Neutrophil (primary cell): ENCODE results near the gene PDGFRB.

Source experiments
- H3K27ac ChIP-seq: fragments of 200-600 bp; sonication (generic); 2 replicates; pipeline ENCODE4 v1.5.1; 2016; ENCODE audit warnings: mild to moderate bottlenecking, moderate library complexity
- H3K27me3 ChIP-seq: fragments of 200-600 bp; sonication (generic); 2 replicates; pipeline ENCODE4 v1.6.0; 2016; ENCODE audit warnings: mild to moderate bottlenecking
- H3K36me3 ChIP-seq: fragments of 200-600 bp; sonication (generic); 2 replicates; pipeline ENCODE4 v1.5.1; 2017
- H3K4me1 ChIP-seq, 2 experiments: fragments of 200-600 bp in 1 of 2; sonication (generic) in 1 of 2; 1 replicate in 1 of 2; 2 replicates in 1 of 2; pipeline versions ENCODE4 v1.5.1 to v1.6.1; 2013 to 2016; ENCODE audit warnings: low read depth in 1 of 2, low read length in 1 of 2, mild to moderate bottlenecking in 1 of 2, moderate library complexity in 1 of 2; ENCODE audit not compliant: control insufficient read depth in 1 of 2, insufficient read depth in 1 of 2
- H3K4me3 ChIP-seq, 2 experiments: fragments of 200-600 bp in 1 of 2; sonication (generic) in 1 of 2; 1 replicate in 1 of 2; 2 replicates in 1 of 2; pipeline ENCODE4 v1.5.1; 2013 to 2016; ENCODE audit warnings: low read depth in 1 of 2, low read length in 1 of 2, mild to moderate bottlenecking in 1 of 2, moderate library complexity in 1 of 2
- H3K9me3 ChIP-seq: fragments of 200-600 bp; sonication (generic); 2 replicates; pipeline ENCODE4 v1.5.1; 2016
- CTCF ChIP-seq: fragments of 200-600 bp; sonication (generic); IDR thresholded peaks from 2 replicates; pipeline ENCODE4 v1.5.1; 2016; ENCODE audit warnings: antibody characterized with exemption

Gene PDGFRB

GRCh38 chr5:150181766-150182545, 26.3 kb upstream of the PDGFRB start:
- Histone ChIP-seq H3K4me1 (peaks cover 16 to 21% of the 10 kb centered on the region in 2 experiments), H3K9me3 (no peaks in the 10 kb centered on the region), H3K27ac (no peak overlapping the region), H3K36me3 (no peaks in the 10 kb centered on the region), H3K4me3 (no peak overlapping the region), H3K27me3 (no peaks in the 10 kb centered on the region)
- no peak for TF ChIP-seq CTCF

GRCh38 chr5:150181027-150181426, 25.4 kb upstream of the PDGFRB start:
- H3K27me3 ChIP-seq: no peaks in the 10 kb centered on the region
- H3K4me3 ChIP-seq: no peak overlapping the region
- H3K27ac ChIP-seq: no peak overlapping the region
- no peak for TF ChIP-seq CTCF
- H3K4me1 ChIP-seq: peaks cover 10 to 14% of the 10 kb centered on the region in 2 experiments
- no peaks in the 10 kb centered on the region for H3K9me3 ChIP-seq
- no peaks in the 10 kb centered on the region for H3K36me3 ChIP-seq

DNA sequence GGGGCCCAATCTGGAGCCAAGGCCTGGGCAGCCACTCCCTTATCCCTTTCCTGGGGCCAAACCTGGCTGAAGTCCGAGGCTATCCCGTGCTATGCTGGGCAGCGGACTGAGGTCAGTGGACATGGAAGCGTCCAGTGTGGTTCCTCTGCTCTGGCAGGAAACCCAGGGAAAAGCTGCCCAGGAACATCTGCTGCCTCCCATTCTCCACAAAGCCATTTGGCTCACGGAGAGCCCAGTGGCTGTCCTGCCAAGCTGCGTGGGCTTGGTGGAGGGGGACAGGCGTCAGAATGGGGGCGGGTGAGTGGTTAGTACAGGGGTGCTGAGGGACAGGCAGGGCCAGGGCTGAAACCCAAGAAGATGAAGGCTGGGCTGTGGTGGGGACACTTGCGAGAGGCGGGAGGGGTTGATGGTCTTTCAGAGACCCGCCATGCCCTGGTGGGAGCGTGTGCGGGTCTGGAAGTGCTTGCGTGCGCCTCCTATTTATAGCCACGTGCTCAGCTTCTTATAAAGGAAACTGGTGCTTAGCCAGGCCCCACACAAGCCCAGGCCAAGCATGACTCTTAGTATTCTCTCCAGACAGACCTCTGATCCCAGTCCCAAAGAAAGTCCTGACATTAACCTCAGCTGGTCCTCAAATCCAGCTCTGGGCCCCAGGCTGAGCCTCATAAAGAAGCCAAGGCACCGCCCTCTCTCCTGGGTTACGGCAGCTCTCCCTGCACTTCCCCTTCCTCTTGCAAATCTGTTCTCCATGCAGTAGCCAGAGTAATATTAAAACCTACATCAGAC, 24.8 kb upstream of the PDGFRB start:
- Histone ChIP-seq H3K4me1 (peaks cover 4 to 8% of the 10 kb centered on the region in 2 experiments), H3K27me3 (no peaks in the 10 kb centered on the region), H3K9me3 (no peaks in the 10 kb centered on the region), H3K27ac (no peak overlapping the region), H3K36me3 (no peaks in the 10 kb centered on the region), H3K4me3 (no peak overlapping the region)
- TF ChIP-seq CTCF: no peak

- H3K27me3 ChIP-seq: no peaks in the 10 kb centered on the region
- no peaks in the 10 kb centered on the region for H3K36me3 ChIP-seq
- H3K4me1 ChIP-seq: no peaks in the 10 kb centered on the region
- no peak for TF ChIP-seq CTCF
- H3K9me3 ChIP-seq: no peaks in the 10 kb centered on the region
- H3K27ac ChIP-seq: no peak overlapping the region
- no peak overlapping the region for H3K4me3 ChIP-seq
These were observed 23.5 kb upstream of the PDGFRB start for GRCh38 chr5:150179019-150179620.

GRCh38 chr5:150178262-150178661, 22.6 kb upstream of the PDGFRB start:
- H3K4me3 ChIP-seq: no peak overlapping the region
- no peak for TF ChIP-seq CTCF
- no peaks in the 10 kb centered on the region for H3K36me3 ChIP-seq
- no peaks in the 10 kb centered on the region for H3K27me3 ChIP-seq
- H3K27ac ChIP-seq: no peak overlapping the region
- H3K9me3 ChIP-seq: no peaks in the 10 kb centered on the region
- no peaks in the 10 kb centered on the region for H3K4me1 ChIP-seq
